ENCODE measurements around the gene IL1RAPL2.

GRCh38 chrX:105451401-105451800 is 885.4 kb downstream of the IL1RAPL2 start:
- TF ChIP-seq, protein P1, sequence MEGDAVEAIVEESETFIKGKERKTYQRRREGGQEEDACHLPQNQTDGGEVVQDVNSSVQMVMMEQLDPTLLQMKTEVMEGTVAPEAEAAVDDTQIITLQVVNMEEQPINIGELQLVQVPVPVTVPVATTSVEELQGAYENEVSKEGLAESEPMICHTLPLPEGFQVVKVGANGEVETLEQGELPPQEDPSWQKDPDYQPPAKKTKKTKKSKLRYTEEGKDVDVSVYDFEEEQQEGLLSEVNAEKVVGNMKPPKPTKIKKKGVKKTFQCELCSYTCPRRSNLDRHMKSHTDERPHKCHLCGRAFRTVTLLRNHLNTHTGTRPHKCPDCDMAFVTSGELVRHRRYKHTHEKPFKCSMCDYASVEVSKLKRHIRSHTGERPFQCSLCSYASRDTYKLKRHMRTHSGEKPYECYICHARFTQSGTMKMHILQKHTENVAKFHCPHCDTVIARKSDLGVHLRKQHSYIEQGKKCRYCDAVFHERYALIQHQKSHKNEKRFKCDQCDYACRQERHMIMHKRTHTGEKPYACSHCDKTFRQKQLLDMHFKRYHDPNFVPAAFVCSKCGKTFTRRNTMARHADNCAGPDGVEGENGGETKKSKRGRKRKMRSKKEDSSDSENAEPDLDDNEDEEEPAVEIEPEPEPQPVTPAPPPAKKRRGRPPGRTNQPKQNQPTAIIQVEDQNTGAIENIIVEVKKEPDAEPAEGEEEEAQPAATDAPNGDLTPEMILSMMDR (IDR thresholded peaks at IDR 0.05), result no peak
- TF ChIP-seq POLR2AphosphoS5 (IDR thresholded peaks at IDR 0.05; ENCODE audit: low read depth, low read length), result no peak
